Skeletal muscle cell (primary cell): Measurements from ENCODE around the gene SYNJ1.

Source experiments
- DNase-seq: peaks from one replicate; pipeline ENCODE4 v3.0.0-alpha.2; 2010; ENCODE audit warnings: low read depth
- H3K4me3 ChIP-seq: 2 replicates; pipeline ENCODE4 v1.5.1; 2011; ENCODE audit warnings: low read depth, mild to moderate bottlenecking, control low read depth, low read length, moderate library complexity

The SYNJ1 gene

DNA sequence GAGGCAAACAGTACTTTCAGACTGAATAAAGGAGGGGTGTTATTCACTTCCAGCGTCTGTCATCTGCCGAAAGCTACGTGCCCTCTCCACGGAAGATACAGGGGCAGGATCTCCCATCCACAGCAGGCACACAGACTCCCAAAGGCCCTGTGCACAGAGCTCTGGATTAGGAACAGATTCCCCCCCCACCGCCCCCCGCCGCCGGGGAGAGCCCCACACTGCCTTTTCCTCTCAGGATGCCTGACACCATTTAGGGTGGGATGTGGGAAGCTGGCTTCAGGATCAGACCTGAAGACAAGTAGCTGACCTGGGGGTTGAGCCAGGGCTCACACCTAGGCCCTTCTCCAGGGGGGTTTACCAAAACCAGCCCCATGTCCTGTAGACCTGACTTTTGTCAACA, 134.1 kb downstream of the SYNJ1 start:
- DNase-seq: no peak
- no peak overlapping the region for H3K4me3 ChIP-seq

DNA sequence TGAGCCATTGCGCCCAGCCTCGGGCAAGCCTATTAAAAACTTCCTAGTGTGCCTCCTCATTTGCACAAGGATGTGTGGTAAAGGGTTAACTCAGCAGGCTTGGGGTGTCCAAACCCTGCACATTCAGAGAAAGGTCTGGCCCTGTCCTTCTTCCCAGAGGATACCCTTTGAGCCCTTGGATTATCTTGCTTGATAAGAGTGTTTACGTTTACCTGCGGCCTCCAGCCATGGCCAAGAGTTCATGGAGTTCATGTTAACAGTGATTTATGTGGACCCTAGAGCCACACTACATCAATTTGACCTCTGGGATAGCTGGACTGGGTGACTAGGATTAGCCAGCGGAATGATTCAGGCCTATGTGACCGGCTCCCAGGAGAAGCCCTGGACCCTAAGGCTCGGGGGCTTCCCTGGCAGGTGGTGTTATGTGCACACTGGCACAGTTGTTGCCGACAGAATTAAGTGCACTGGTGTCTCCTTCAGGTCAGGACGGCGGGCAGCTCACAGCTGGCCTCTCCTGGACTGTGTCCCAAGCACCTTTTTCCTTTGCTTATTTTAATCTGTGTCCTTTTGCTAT, 134.8 kb downstream of the SYNJ1 start:
- H3K4me3 ChIP-seq: no peak overlapping the region
- DNase-seq: no peak

DNA sequence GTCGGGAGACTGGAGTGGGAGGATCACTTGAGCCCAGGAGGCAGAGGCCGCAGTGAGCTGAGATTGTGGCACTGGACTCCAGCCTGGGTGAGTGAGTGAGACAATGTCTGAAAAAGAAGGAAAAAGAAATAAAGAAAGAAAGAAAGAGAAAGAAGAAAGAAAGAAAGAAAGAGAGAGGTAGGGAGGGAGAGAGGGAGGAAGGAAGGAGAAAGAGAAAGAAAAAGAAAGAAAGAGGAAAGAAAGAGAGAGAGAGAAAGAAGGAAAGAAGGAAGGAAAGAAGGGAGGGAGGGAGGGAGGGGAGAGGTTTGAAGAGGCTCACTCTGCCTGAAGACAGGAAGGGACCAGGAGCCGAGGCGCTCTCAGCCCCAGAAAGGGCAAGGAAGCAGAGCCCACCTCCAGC, 137.7 kb downstream of the SYNJ1 start:
- DNase-seq: no peak
- no peak overlapping the region for H3K4me3 ChIP-seq

DNA sequence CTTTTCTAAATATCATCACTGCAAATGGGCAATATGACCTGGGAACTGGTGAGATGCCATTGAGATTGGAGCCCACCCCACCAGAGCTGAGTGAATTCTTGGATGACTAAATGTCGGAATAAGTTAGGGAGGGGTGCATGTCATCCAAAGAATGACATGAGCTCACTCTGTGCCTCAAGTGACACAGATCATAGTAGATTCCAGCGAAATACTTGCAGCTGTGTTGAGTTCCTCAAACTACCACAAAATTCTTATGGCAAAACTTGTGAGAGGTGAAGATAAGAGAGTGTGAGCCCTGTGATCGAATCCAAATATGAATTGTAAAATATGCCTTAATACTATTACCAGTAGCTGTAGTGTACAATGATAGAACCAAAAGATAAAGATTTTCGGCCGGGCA, 140.2 kb downstream of the SYNJ1 start:
- no peak for DNase-seq

DNA sequence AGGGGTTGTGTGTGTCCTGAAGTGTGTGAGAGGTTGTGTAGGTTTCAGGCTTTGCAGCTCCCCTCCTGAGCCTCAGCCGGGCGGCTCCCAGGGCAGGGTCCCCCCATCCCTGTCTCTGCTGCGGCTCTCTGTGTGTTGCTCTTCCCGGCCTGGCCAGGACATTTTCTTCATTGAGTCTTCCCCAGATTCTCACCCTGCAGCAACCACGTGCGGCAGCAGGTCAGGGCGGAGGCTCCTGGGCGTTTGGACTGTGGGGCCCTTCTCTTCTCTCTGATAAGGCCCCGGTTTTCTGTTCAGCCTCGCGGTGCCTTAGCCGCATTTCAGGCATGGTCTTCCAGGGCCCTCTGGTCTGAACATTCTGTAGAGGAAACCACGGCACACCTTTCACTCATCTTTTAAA, 140.7 kb downstream of the SYNJ1 start:
- no peak for DNase-seq
- H3K4me3 ChIP-seq: no peak overlapping the region

More for the DNA sequence above, 140.2 kb downstream of the SYNJ1 start:
- no peak overlapping the region for H3K4me3 ChIP-seq

DNA sequence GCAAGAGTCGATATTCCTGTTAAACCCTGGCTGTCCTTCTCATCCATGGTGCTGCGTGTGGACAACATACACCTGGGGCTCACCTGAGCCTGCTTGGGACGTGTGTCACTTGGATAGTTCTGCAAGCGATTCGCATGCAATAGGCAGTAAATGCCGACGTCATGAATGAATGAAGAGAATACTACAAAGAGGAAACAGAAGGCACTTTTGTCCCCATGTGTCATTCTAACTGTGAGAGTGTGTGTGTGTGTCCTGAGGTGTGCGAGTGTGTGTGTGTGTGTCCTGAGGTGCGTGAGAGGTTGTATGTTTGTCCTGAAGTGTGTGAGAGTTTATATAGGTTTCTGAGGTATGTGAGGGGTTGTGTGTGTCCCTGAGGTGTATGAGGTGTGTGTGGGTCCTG, 141.8 kb downstream of the SYNJ1 start:
- no peak for DNase-seq
- H3K4me3 ChIP-seq: no peak overlapping the region

DNA sequence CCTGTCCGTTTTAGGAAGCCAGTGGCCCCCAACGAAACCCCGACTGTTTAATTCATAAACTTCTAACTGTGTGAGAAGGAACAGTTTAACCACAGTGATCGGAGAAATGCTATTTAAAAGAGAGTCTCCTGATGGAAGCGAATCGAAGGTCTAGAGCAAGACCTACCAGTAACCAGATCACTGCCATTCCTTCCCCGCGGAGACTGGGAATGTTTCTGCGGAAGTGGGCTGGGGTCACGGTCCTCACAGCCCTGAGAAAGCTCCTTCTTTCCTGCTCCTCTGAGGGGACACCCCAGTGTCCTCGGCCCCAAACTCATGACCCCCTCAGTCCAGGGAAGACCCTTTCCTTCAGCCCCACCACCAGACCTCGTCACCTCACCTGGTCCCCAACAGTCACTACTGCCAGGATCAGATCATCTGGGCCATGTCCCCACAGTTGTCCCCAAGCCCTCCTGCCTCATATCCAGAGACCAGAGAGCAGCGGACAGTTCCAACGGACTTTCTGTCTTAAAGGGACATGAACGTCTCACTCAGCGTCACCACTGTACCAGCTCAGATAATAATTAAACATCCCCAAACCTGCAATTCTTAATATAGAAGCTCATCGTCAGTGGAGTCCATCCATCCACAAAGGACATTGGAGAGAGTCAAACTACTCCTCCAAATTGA, 142.6 kb downstream of the SYNJ1 start, which contains the start of gene TCP10L:
TSS of gene TCP10L (minus strand) at position 482 of the 669 bp plus-strand sequence. CDS start 1,219 bp downstream, outside the sequence.
- no peak within 1 kb of the TSS for H3K4me3 ChIP-seq
- DNase-seq: no peak

DNA sequence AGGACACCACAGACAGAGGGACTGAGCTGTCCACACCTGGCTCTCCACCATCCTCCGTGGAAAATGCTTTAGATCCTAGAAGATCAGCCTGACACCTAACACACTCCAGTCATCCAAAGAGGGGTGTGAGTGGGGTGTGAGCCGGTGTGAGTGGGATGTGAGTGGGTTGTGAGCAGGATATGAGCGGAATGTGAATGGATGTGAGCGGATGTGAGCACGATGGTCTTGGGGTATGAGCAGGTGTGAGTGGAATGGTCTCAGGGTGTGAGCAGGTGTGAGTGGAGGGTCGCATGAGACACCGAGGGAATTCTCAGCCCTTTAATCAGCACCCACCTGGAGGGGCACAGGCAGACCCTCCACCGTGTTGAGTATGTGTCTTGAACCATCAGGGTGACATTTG, 143.3 kb downstream of the SYNJ1 start:
- DNase-seq: no peak
- no peak overlapping the region for H3K4me3 ChIP-seq

DNA sequence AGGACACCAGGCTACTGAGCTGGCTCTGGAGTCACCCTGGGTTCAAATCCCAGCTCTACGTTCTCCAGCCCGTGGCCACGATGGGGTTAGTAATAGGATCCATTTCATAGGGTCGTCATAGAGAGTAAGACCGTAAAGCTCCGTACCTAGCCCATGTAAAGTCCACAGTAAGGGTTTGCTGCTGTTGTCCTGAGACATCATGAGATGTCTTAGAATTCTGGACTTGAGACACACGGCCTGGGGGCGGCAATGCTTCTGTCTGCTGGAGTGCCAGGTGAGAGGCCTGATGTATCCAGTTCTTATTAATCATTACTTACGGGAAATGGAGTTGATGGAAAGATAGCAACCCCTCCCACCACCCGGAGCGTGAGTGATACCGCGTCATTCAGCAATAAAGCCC, 146.1 kb downstream of the SYNJ1 start:
- DNase-seq: no peak
- no peak overlapping the region for H3K4me3 ChIP-seq

DNA sequence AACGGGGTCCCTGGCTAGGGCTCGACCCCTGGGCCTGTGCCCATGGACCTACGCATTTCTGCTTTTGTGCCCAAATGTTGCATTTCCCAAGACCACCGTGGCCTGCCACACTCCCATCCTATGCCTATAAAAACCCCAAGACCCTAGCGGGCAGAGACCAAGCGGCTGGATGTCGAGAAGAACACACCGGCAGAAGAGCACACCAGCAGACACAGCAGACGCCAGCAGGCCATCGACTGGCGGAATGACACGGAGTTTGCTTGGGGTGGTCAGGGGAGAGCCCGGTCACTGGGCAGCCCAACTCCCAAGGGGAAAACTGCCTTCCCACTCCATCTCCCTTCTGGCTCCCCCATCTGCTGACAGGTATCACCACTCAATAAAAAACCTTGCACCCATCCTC, 146.9 kb downstream of the SYNJ1 start:
- no peak for DNase-seq
- no peak overlapping the region for H3K4me3 ChIP-seq
